ENCODE measurements around the gene EMILIN2. TPM values are rescaled to one million over a fixed set of nuclear protein-coding genes. Genes with fewer than 3 reads are reported as not detected.

Gene EMILIN2
- total RNA-seq, 1 experiment from 2014 or later = 0.07 TPM

- no peaks in the 10 kb centered on the region for H3K9me3 ChIP-seq (ENCODE audit: insufficient read depth, low read depth)
- no TSS peak for BruUV-seq (replicated peaks)
- no peaks in the 10 kb centered on the region for H3K36me3 ChIP-seq (ENCODE audit: low read depth)
- ChIA-PET POLR2A (ENCODE audit: unreplicated experiment) (no interaction called here), CTCF (interaction anchor here (0.8 kb wide), 1 partner anchor 102 kb away, joined by 5 read pairs; no protein-coding TSS in a partner anchor)
- no peaks in the 10 kb centered on the region for H3F3A ChIP-seq (ENCODE audit: insufficient read depth, low read depth)
- no peaks in the 10 kb centered on the region for H3K9me2 ChIP-seq (ENCODE audit: insufficient read depth)
- intact Hi-C loops (cut with micrococcal nuclease; ENCODE audit: unreplicated experiment) = no loop called here
- TF ChIP-seq EZH2 (IDR thresholded peaks at IDR 0.05; ENCODE audit: low read depth) (no peak), CTCF (conservative IDR thresholded peaks at IDR 0.05) (no peak)
- H3K4me1 ChIP-seq (replicated peaks; ENCODE audit: insufficient read depth) = no peaks in the 10 kb centered on the region
- no peak overlapping the region for H3K4me3 ChIP-seq
- no peak overlapping the region for H3K4me2 ChIP-seq
- H3K27ac ChIP-seq = no peak overlapping the region
- peaks cover 2% of the 10 kb centered on the region; the same call in 1 of the 2 replicates for H4K20me1 ChIP-seq (ENCODE audit: insufficient read depth)
- no peak for DNase-seq
- no peaks in the 10 kb centered on the region for H3K27me3 ChIP-seq (ENCODE audit: insufficient read depth, low read depth)
- no peak overlapping the region for H2AFZ ChIP-seq
- H3K79me2 ChIP-seq (ENCODE audit: low read depth) = peaks cover 13% of the 10 kb centered on the region; the same call in 1 of the 2 replicates
Observed at GRCh38 chr18:2960983-2961696, 114.3 kb downstream of the EMILIN2 start.

DNA sequence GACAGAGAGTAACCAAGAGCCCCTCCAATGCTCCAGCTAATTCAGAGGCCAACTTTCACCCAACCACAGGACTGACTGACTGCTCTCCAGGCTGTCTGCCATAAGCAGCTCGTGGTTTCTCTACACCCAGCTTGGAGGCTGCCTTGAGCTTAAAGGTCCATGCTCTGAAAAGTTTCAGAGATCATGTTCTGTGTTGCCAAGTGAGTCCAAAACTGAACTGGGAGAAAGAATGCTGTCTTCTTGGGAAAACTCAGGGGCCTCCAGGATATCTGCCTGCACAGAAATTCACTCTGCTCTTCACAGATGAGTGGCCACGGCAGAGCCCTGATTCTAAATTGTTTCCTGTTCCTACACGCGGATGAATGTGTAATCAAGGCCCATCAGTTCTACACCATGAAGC, 115.0 kb downstream of the EMILIN2 start:
- H3K27me3 ChIP-seq (ENCODE audit: insufficient read depth, low read depth) = no peaks in the 10 kb centered on the region
- H3K9me2 ChIP-seq (ENCODE audit: insufficient read depth) = no peaks in the 10 kb centered on the region
- H3F3A ChIP-seq (ENCODE audit: insufficient read depth, low read depth) = no peaks in the 10 kb centered on the region
- BruUV-seq (replicated peaks) = no TSS peak
- peaks cover 2% of the 10 kb centered on the region; the same call in 1 of the 2 replicates for H4K20me1 ChIP-seq (ENCODE audit: insufficient read depth)
- POLR2A ChIA-PET (ENCODE audit: unreplicated experiment) = no interaction called here
- no peak overlapping the region for H3K27ac ChIP-seq
- no peak overlapping the region for H2AFZ ChIP-seq
- H3K36me3 ChIP-seq (ENCODE audit: low read depth) = no peaks in the 10 kb centered on the region
- intact Hi-C loops (cut with micrococcal nuclease; ENCODE audit: unreplicated experiment) = no loop called here
- H3K79me2 ChIP-seq (ENCODE audit: low read depth) = peaks cover 13% of the 10 kb centered on the region; the same call in 1 of the 2 replicates
- H3K4me2 ChIP-seq = no peak overlapping the region
- H3K9me3 ChIP-seq (ENCODE audit: insufficient read depth, low read depth) = no peaks in the 10 kb centered on the region
- no peak for DNase-seq
- no peak overlapping the region for H3K4me3 ChIP-seq
- no peaks in the 10 kb centered on the region for H3K4me1 ChIP-seq (replicated peaks; ENCODE audit: insufficient read depth)
- TF ChIP-seq CTCF (conservative IDR thresholded peaks at IDR 0.05) = no peak
- TF ChIP-seq EZH2 (IDR thresholded peaks at IDR 0.05; ENCODE audit: low read depth) = no peak
- CTCF ChIA-PET = no interaction called here

DNA sequence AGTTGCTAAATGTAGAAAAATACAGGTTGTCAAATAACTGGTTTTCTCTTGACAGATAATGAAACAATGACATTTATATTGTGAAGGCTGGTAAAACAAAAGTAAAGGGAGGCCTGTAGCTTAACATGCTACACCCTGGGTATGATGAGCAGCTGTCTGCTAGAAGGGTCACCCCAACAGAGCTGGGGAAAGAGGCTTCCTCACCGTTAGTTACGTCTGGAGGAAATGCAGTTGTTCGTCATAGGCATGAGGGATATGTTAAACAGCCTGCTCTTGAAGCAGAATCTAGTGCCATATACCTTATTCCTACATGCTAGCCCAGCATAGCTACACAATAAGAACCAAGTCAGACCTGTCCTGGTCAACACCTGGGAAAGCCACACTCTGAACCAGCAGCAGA, 116.2 kb downstream of the EMILIN2 start:
- no peak for DNase-seq
- no peak overlapping the region for H3K27ac ChIP-seq
- no peak overlapping the region for H3K4me3 ChIP-seq
- BruUV-seq (replicated peaks) = no TSS peak
- no peak overlapping the region for H3K4me2 ChIP-seq
- no peaks in the 10 kb centered on the region for H3K9me3 ChIP-seq (ENCODE audit: insufficient read depth, low read depth)
- no peaks in the 10 kb centered on the region for H3K27me3 ChIP-seq (ENCODE audit: insufficient read depth, low read depth)
- H3K4me1 ChIP-seq (replicated peaks; ENCODE audit: insufficient read depth) = no peaks in the 10 kb centered on the region
- no peaks in the 10 kb centered on the region for H3K9me2 ChIP-seq (ENCODE audit: insufficient read depth)
- TF ChIP-seq CTCF (conservative IDR thresholded peaks at IDR 0.05) = no peak
- no peak for TF ChIP-seq EZH2 (IDR thresholded peaks at IDR 0.05; ENCODE audit: low read depth)
- no peak overlapping the region for H2AFZ ChIP-seq
- peaks cover 2% of the 10 kb centered on the region; the same call in 1 of the 2 replicates for H4K20me1 ChIP-seq (ENCODE audit: insufficient read depth)
- ChIA-PET CTCF (no interaction called here), POLR2A (ENCODE audit: unreplicated experiment) (interaction anchor here (0.7 kb wide), 1 partner anchor 436 kb away, joined by 7 read pairs; no protein-coding TSS in a partner anchor)
- H3F3A ChIP-seq (ENCODE audit: insufficient read depth, low read depth) = no peaks in the 10 kb centered on the region
- peaks cover 13% of the 10 kb centered on the region; the same call in 1 of the 2 replicates for H3K79me2 ChIP-seq (ENCODE audit: low read depth)
- no peaks in the 10 kb centered on the region for H3K36me3 ChIP-seq (ENCODE audit: low read depth)
- intact Hi-C loops (cut with micrococcal nuclease; ENCODE audit: unreplicated experiment) = no loop called here

Measured in PC-9 (cell line).